Hepatocyte (in vitro differentiated cells): ENCODE measurements around the gene CIAO3. TPM values are rescaled to one million over a fixed set of nuclear protein-coding genes. Genes with fewer than 3 reads are reported as not detected.

Experiments
- DNase-seq: peaks from one replicate; pipeline ENCODE4 v3.0.0-alpha.2; 2016; ENCODE audit warnings: low spot score
- H2AFZ ChIP-seq: fragments of 200-600 bp; sonication (generic); 2 replicates; pipeline ENCODE4 v1.6.0; 2016; ENCODE audit warnings: antibody characterized with exemption, mild to moderate bottlenecking
- H3K27ac ChIP-seq: fragments of 200-600 bp; sonication (generic); 2 replicates; pipeline ENCODE4 v1.5.1; 2016; ENCODE audit warnings: mild to moderate bottlenecking
- H3K27me3 ChIP-seq: fragments of 200-600 bp; sonication (generic); 2 replicates; pipeline ENCODE4 v1.6.1; 2016
- H3K36me3 ChIP-seq: fragments of 200-600 bp; sonication (generic); replicated peaks from 2 replicates; pipeline ENCODE4 v1.5.1; 2016; ENCODE audit warnings: low read depth; ENCODE audit not compliant: insufficient read depth
- H3K4me1 ChIP-seq: fragments of 200-600 bp; sonication (generic); 2 replicates; pipeline ENCODE4 v1.5.1; 2016; ENCODE audit warnings: mild to moderate bottlenecking, moderate library complexity; ENCODE audit not compliant: insufficient read depth
- H3K4me2 ChIP-seq: fragments of 200-600 bp; sonication (generic); 2 replicates; pipeline ENCODE4 v1.6.0; 2016
- H3K4me3 ChIP-seq: fragments of 200-600 bp; sonication (generic); 2 replicates; pipeline ENCODE4 v1.5.1; 2016; ENCODE audit warnings: mild to moderate bottlenecking
- H3K79me2 ChIP-seq: fragments of 200-600 bp; sonication (generic); 2 replicates; pipeline ENCODE4 v1.6.0; 2017; ENCODE audit warnings: mild to moderate bottlenecking
- H3K9me2 ChIP-seq: fragments of 200-600 bp; sonication (generic); replicated peaks from 2 replicates; pipeline ENCODE4 v1.6.0; 2017; ENCODE audit warnings: mild to moderate bottlenecking; ENCODE audit not compliant: insufficient read depth
- H3K9me3 ChIP-seq: fragments of 200-600 bp; sonication (generic); 2 replicates; pipeline ENCODE4 v1.5.1; 2016; ENCODE audit warnings: low read depth, mild to moderate bottlenecking
- H4K20me1 ChIP-seq: fragments of 200-600 bp; sonication (generic); 2 replicates; pipeline ENCODE4 v1.6.0; 2016; ENCODE audit warnings: mild to moderate bottlenecking; ENCODE audit not compliant: insufficient read depth, poor library complexity, severe bottlenecking
- CTCF ChIP-seq: fragments of 200-600 bp; sonication (generic); IDR thresholded peaks from 2 replicates; pipeline ENCODE4 v1.5.1; 2016; ENCODE audit warnings: antibody characterized with exemption, mild to moderate bottlenecking; ENCODE audit not compliant: poor library complexity
- EZH2 ChIP-seq: fragments of 200-600 bp; sonication (generic); IDR thresholded peaks from 2 replicates; pipeline ENCODE4 v1.6.1; 2016; ENCODE audit warnings: antibody characterized with exemption, mild to moderate bottlenecking, borderline replicate concordance
- EZH2phosphoT487 ChIP-seq: fragments of 200-600 bp; sonication (generic); IDR thresholded peaks from one replicate; pipeline ENCODE4 v1.6.1; 2018; ENCODE audit warnings: antibody characterized with exemption, mild to moderate bottlenecking, low read depth, moderate library complexity; ENCODE audit not compliant: unreplicated experiment, severe bottlenecking
- WGBS: methylation state at CpG from one replicate; pipeline ENCODE4 v1.1.6; 2016; ENCODE audit warnings: low lambda C conversion rate; ENCODE audit errors: missing lambda C conversion rate; 5-methylcytosine and 5-hydroxymethylcytosine counted together
- polyA plus RNA-seq: library from polyadenylated mRNA; unstranded; fragments of >200 nt; fragmentation: Nextera tagmentation; extraction: Ambion mirVana; gene quantifications from 2 replicates; pipeline ENCODE4 v1.2.1, GENCODE V29; 2016
- total RNA-seq: library from RNA; depleted of rRNA; stranded (reverse); fragments of >200 nt; gene quantifications from 2 replicates; pipeline ENCODE4 v1.2.3, GENCODE V29; 2014

Gene CIAO3
- total and polyA plus RNA-seq, 2 experiments from 2014 or later, result 39.0 to 42.8 TPM

- TF ChIP-seq EZH2 (no peak), EZH2phosphoT487 (no peak), CTCF (no peak)
- no peaks in the 10 kb centered on the region for H3K9me3 ChIP-seq
- whole genome bisulfite sequencing, result 95% methylated on average over 25 of the region's 25 CpGs
- DNase-seq, result no peak
- H3K27me3 ChIP-seq, result no peaks in the 10 kb centered on the region
- H3K4me1 ChIP-seq, result peaks cover 7% of the 10 kb centered on the region
- no peaks in the 10 kb centered on the region for H4K20me1 ChIP-seq
- no peaks in the 10 kb centered on the region for H3K36me3 ChIP-seq
- peaks cover 8% of the 10 kb centered on the region for H3K79me2 ChIP-seq
- H3K4me3 ChIP-seq, result no peak overlapping the region
- no peak overlapping the region for H2AFZ ChIP-seq
- no peak overlapping the region for H3K27ac ChIP-seq
- H3K9me2 ChIP-seq, result no peaks in the 10 kb centered on the region
- no peak overlapping the region for H3K4me2 ChIP-seq
Measured at GRCh38 chr16:734981-735881, 5.6 kb downstream of the CIAO3 start.

GRCh38 chr16:734208-734980 is 6.4 kb downstream of the CIAO3 start:
- 96% methylated on average over 43 of the region's 49 CpGs for WGBS
- TF ChIP-seq EZH2phosphoT487, result no peak
- no peak for TF ChIP-seq CTCF
- no peak for TF ChIP-seq EZH2
- no peak overlapping the region for H2AFZ ChIP-seq
- DNase-seq, result no peak
- no peaks in the 10 kb centered on the region for H3K9me2 ChIP-seq
- H3K27ac ChIP-seq, result no peak overlapping the region
- no peaks in the 10 kb centered on the region for H3K9me3 ChIP-seq
- H3K79me2 ChIP-seq, result no peaks in the 10 kb centered on the region
- no peak overlapping the region for H3K4me2 ChIP-seq
- H3K4me3 ChIP-seq, result no peak overlapping the region
- H3K36me3 ChIP-seq, result no peaks in the 10 kb centered on the region
- no peaks in the 10 kb centered on the region for H3K4me1 ChIP-seq
- no peaks in the 10 kb centered on the region for H4K20me1 ChIP-seq
- H3K27me3 ChIP-seq, result no peaks in the 10 kb centered on the region

GRCh38 chr16:733382-734207 is 7.2 kb downstream of the CIAO3 start:
- Histone ChIP-seq H4K20me1 (no peaks in the 10 kb centered on the region), H3K9me2 (no peaks in the 10 kb centered on the region), H3K27me3 (no peaks in the 10 kb centered on the region), H3K27ac (no peak overlapping the region), H3K36me3 (no peaks in the 10 kb centered on the region), H2AFZ (no peak overlapping the region), H3K4me3 (no peak overlapping the region), H3K79me2 (no peaks in the 10 kb centered on the region), H3K4me1 (peaks cover 3% of the 10 kb centered on the region), H3K4me2 (no peak overlapping the region), H3K9me3 (no peaks in the 10 kb centered on the region)
- no peak for DNase-seq
- TF ChIP-seq CTCF (peak; percentile 11), EZH2 (no peak), EZH2phosphoT487 (no peak)
- 93% methylated on average over 33 of the region's 34 CpGs for WGBS
